HepG2 (cell line): ENCODE measurements around the gene STARD10. TPM values are rescaled to one million over a fixed set of nuclear protein-coding genes. Genes with fewer than 3 reads are reported as not detected.
A peak's percentile ranks its signal among the peaks of the same experiment; 100 is the strongest.

Experiments used
- ATAC-seq: fragments of 200-7000 bp; cut with Tn5 transposase; 3 replicates; pipeline ENCODE4 v1.9.1; 2020; ENCODE audit warnings: mild to moderate bottlenecking, moderate library complexity
- BruUV-seq: library from RNA; stranded (reverse); fragments of 400-500 nt; replicated peaks from 2 replicates; lab custom pipeline; 2021; lab: Mats Ljungman, UMichigan
- CTCF ChIA-PET: fragments of 300-600 bp; formaldehyde crosslinking; extraction: SDS; loops from one replicate; lab custom pipeline; 2021; ENCODE audit warnings: low total read pairs, inconsistent platforms, low intra/inter-chr PET ratio; lab: Yijun Ruan, JAX
- POLR2A ChIA-PET: fragments of 350-600 bp; sonication (Branson Sonifier 250); formaldehyde crosslinking; loops from one replicate; lab custom pipeline; 2020; ENCODE audit warnings: antibody characterized with exemption, inconsistent platforms; lab: Yijun Ruan, JAX
- DNase-seq: peaks from one replicate; pipeline ENCODE4 v3.0.0-alpha.2; 2015; ENCODE audit warnings: low spot score
- FAIRE-seq: peaks from 3 replicates; lab custom pipeline; 2011; peaks lifted over from hg19 to GRCh38; lab: Jason Lieb, UNC
- H2AFZ ChIP-seq: one replicate; pipeline ENCODE4 v1.6.1; 2011; ENCODE audit warnings: low read length, inconsistent platforms
- H3K27ac ChIP-seq: fragments of 300-600 bp; 3 replicates; pipeline ENCODE4 v1.8.0; 2011; ENCODE audit warnings: mixed run types, mild to moderate bottlenecking, mixed read lengths, low read length, inconsistent platforms; ENCODE audit not compliant: insufficient read depth; ENCODE audit errors: extremely low read length
- H3K27me3 ChIP-seq, 2 experiments: fragments of 200-600 bp in 1 of 2; 2 replicates in 1 of 2; 3 replicates in 1 of 2; pipeline versions ENCODE4 v1.6.0 to v1.8.0; 2011; ENCODE audit warnings: low read length in 2 of 2, mild to moderate bottlenecking in 2 of 2, moderate library complexity in 2 of 2, inconsistent platforms in 1 of 2; ENCODE audit not compliant: insufficient read depth in 2 of 2, control insufficient read depth in 1 of 2
- H3K36me3 ChIP-seq, 2 experiments: fragments of 200-600 bp in 1 of 2; replicated peaks in 1 of 2; 2 replicates in 1 of 2; 3 replicates in 1 of 2; pipeline versions ENCODE4 v1.5.1 to v1.8.0; 2011; ENCODE audit warnings: low read length in 2 of 2, inconsistent platforms in 1 of 2; ENCODE audit not compliant: insufficient read depth in 2 of 2, control insufficient read depth in 1 of 2
- H3K4me1 ChIP-seq: 2 replicates; pipeline ENCODE4 v1.5.1; 2012; ENCODE audit warnings: low read length, inconsistent platforms; ENCODE audit not compliant: insufficient read depth
- H3K4me2 ChIP-seq: 2 replicates; pipeline ENCODE4 v1.6.0; 2011; ENCODE audit warnings: low read depth, low read length, inconsistent platforms
- H3K4me3 ChIP-seq, 3 experiments: fragments of 200-600 bp in 1 of 3; sonication (generic), shearing (Covaris generic) in 1 of 3; replicated peaks in 1 of 3; 2 replicates each; pipeline ENCODE4 v1.5.1; 2011 to 2016; ENCODE audit warnings: low read length in 3 of 3, inconsistent platforms in 2 of 3, low read depth in 2 of 3, mild to moderate bottlenecking in 2 of 3, control low read depth in 1 of 3, mixed read lengths in 1 of 3; ENCODE audit not compliant: insufficient read depth in 1 of 3
- H3K79me2 ChIP-seq: one replicate; pipeline ENCODE4 v1.6.1; 2011; ENCODE audit warnings: low read length, inconsistent platforms; ENCODE audit not compliant: insufficient read depth
- H3K9ac ChIP-seq: 2 replicates; pipeline ENCODE4 v1.6.0; 2011; ENCODE audit warnings: mild to moderate bottlenecking, low read depth, low read length, inconsistent platforms; ENCODE audit not compliant: insufficient read depth
- H3K9me3 ChIP-seq: 2 replicates; pipeline ENCODE4 v1.5.1; 2012; ENCODE audit warnings: mild to moderate bottlenecking, low read length
- H4K20me1 ChIP-seq: 2 replicates; pipeline ENCODE4 v1.6.0; 2011; ENCODE audit warnings: inconsistent platforms, mild to moderate bottlenecking, low read length, moderate library complexity; ENCODE audit not compliant: insufficient read depth
- AGO2 ChIP-seq: fragments of 200-400 bp; formaldehyde crosslinking; optimal IDR thresholded peaks from 2 replicates; pipeline ENCODE3; 2017; ENCODE audit warnings: mild to moderate bottlenecking, low read depth, low read length, moderate library complexity
- FOXK1 ChIP-seq: sonication (generic); formaldehyde crosslinking; IDR thresholded peaks from 2 replicates; pipeline ENCODE4 v1.4.0; 2020; ENCODE audit warnings: low read depth, missing genetic modification reagents, borderline replicate concordance
- KAT2B ChIP-seq: fragments of 150-350 bp; IDR thresholded peaks from 2 replicates; pipeline ENCODE4 v1.6.1; 2014; ENCODE audit warnings: low read depth, low read length, borderline replicate concordance
- MIER2 ChIP-seq: IDR thresholded peaks from 2 replicates; pipeline ENCODE4 v1.6.1; 2016; ENCODE audit warnings: missing biosample characterization, missing genetic modification reagents
- MYNN ChIP-seq: sonication (generic); formaldehyde crosslinking; IDR thresholded peaks from 2 replicates; pipeline ENCODE4 v1.4.0; 2020; ENCODE audit warnings: mild to moderate bottlenecking, low read depth, missing genetic modification reagents
- NRL ChIP-seq: sonication (generic); formaldehyde crosslinking; IDR thresholded peaks from 2 replicates; pipeline ENCODE4 v1.5.0; 2020; ENCODE audit warnings: missing genetic modification reagents, mild to moderate bottlenecking, moderate library complexity, borderline replicate concordance
- ZNF333 ChIP-seq: sonication (generic); formaldehyde crosslinking; IDR thresholded peaks from 2 replicates; pipeline ENCODE4 v1.4.0; 2020; ENCODE audit warnings: mild to moderate bottlenecking, missing genetic modification reagents, borderline replicate concordance
- ZNF569 ChIP-seq: sonication (generic); formaldehyde crosslinking; IDR thresholded peaks from 2 replicates; pipeline ENCODE4 v1.5.0; 2020; ENCODE audit warnings: mild to moderate bottlenecking, missing genetic modification reagents, moderate library complexity, borderline replicate concordance
- ZNF629 ChIP-seq: sonication (generic); formaldehyde crosslinking; conservative IDR thresholded peaks from 2 replicates; pipeline ENCODE4 v1.5.0; 2020; ENCODE audit warnings: missing genetic modification reagents
- ZSCAN30 ChIP-seq: sonication (generic); formaldehyde crosslinking; IDR thresholded peaks from 2 replicates; pipeline ENCODE4 v1.5.0; 2020; ENCODE audit warnings: mild to moderate bottlenecking, missing genetic modification reagents
- WGBS: methylation state at CpG from one replicate; pipeline ENCODE4 v1.1.6; 2017; ENCODE audit warnings: low lambda C conversion rate; 5-methylcytosine and 5-hydroxymethylcytosine counted together
- in situ Hi-C: cut with HindIII; loops from 2 replicates; pipeline ENCODE4 v1.10.0; 2017; ENCODE audit warnings: low pct_unique_long_range_greater_than_20kb; ENCODE audit not compliant: extremely low pct_ligation_motif_present
- intact Hi-C: fragments of 100-400 bp; cut with micrococcal nuclease; formaldehyde crosslinking; loops from one replicate; pipeline ENCODE4 v1.10.0; 2022; ENCODE audit not compliant: unreplicated experiment
- polyA plus RNA-seq, 8 experiments: library from polyadenylated mRNA; depleted of rRNA in 3 of 8; stranded (reverse) in 7 of 8; unstranded in 1 of 8; fragments of >200 nt; fragmentation: Illumina TruSeq in 4 of 8; extraction: Trizol in 4 of 8; gene quantifications; 2 replicates each; pipeline versions ENCODE4 v1.2.1 to v1.2.3, GENCODE V29; 2011 to 2016; ENCODE audit warnings: low read depth in 4 of 8, missing spikeins in 1 of 8, mixed read lengths in 1 of 8; ENCODE audit not compliant: insufficient read depth in 1 of 8
- total RNA-seq, 5 experiments: library from RNA; depleted of rRNA; stranded (reverse); fragments of >200 nt; fragmentation: Illumina TruSeq; extraction: Trizol; gene quantifications; 2 replicates each; pipeline ENCODE4 v1.2.3, GENCODE V29; 2016; ENCODE audit warnings: low read depth in 1 of 5
- TF ChIP-seq, protein P1 (sequence below): sonication (generic); formaldehyde crosslinking; IDR thresholded peaks from 2 replicates; pipeline ENCODE4 v1.4.0; 2020; ENCODE audit warnings: missing genetic modification reagents, low read depth, mild to moderate bottlenecking, borderline replicate concordance
- TF ChIP-seq, protein P2 (sequence below): sonication (generic); formaldehyde crosslinking; IDR thresholded peaks from 2 replicates; pipeline ENCODE4 v1.4.0; 2020; ENCODE audit warnings: mild to moderate bottlenecking, low read depth, missing genetic modification reagents
- TF ChIP-seq, protein P3 (sequence below): IDR thresholded peaks from 2 replicates; pipeline ENCODE4 v1.6.1; 2016; ENCODE audit warnings: low read depth, control low read depth
- TF ChIP-seq, protein P4 (sequence below): sonication (generic); formaldehyde crosslinking; IDR thresholded peaks from 2 replicates; pipeline ENCODE4 v1.5.0; 2020; ENCODE audit warnings: missing genetic modification reagents

Gene STARD10
- total and polyA plus RNA-seq, 2 of the 13 experiments (the other 11 are each of a cell fraction or from before 2014, with no cell fraction given) = 260 to 341 TPM

DNA sequence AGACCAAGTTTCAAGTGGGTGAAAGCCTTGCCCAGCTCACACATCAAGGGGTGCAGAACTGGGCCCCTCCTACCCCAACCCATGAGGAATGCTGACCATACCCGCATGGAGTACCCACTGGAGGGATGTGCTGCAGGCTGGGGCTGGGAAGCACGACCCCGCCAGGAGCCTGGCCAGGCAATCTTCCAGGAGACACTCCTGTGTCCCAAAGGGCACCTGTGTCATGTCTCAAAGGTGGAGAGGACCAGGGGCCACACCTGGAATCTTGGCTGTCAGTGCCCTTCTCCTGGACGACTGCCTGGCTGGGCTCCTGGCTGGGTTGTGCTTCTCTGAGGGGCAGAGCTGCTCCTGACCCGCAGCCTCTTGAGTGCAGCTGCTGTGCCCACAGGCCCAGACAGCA, 48.3 kb downstream of the STARD10 start:
- CTCF ChIA-PET = no interaction called here

DNA sequence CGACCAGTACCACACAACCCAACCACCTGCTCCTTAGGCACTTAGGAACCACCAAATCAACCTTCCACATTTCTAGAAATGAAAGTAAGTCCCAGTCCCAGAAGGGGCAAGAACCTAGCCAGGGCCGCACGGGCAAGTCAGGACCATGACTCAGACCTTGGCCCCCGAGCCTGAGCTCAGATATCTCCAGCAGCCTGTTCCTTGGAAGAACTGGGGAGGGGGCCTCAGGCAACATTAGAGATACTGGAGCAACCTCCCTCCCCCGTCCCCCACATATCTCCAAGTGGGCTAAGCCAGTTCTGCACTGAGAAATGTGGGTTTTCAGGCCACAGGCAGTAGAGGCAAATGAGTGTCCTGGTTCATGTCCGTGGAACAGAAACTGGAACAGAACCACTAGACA, 49.4 kb downstream of the STARD10 start:
- Histone ChIP-seq H3K79me2 (peaks cover 90% of the 10 kb centered on the region), H3K9me3 (no peaks in the 10 kb centered on the region), H3K4me2 (no peak overlapping the region), H3K4me3 (no peak overlapping the region), H4K20me1 (peaks cover 11% of the 10 kb centered on the region), H3K27me3 (no peaks in the 10 kb centered on the region), H2AFZ (no peak overlapping the region), H3K36me3 (peaks cover 5 to 21% of the 10 kb centered on the region in 2 experiments; a peak in 3 of 5 replicates), H3K27ac (peak overlapping the region; percentile 17), H3K9ac (no peak overlapping the region), H3K4me1 (peaks cover 87% of the 10 kb centered on the region)
- no peak for DNase-seq
- ChIA-PET POLR2A (no interaction called here), CTCF (no interaction called here)
- intact Hi-C loops = no loop called here
- ATAC-seq = no peak
- BruUV-seq = no TSS peak
- in situ Hi-C loops = no loop called here
- WGBS = 95% methylated on average over 5 of the region's 6 CpGs
- FAIRE-seq = no peak
- no peak for TF ChIP-seq NRL (CRISPR knock-in tag)
- no peak for TF ChIP-seq FOXK1 (CRISPR knock-in tag)
- TF ChIP-seq, protein P1, sequence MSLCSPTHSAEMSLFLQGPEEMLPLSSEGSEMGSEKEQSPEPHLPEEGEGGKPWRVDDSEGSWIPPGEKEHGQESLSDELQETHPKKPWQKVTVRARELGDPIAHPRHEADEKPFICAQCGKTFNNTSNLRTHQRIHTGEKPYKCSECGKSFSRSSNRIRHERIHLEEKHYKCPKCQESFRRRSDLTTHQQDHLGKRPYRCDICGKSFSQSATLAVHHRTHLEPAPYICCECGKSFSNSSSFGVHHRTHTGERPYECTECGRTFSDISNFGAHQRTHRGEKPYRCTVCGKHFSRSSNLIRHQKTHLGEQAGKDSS (CRISPR knock-in tag) = no peak
- no peak for TF ChIP-seq KAT2B
- no peak for TF ChIP-seq ZSCAN30 (CRISPR knock-in tag)
- no peak for TF ChIP-seq ZNF569 (CRISPR knock-in tag)
- no peak for TF ChIP-seq MYNN (CRISPR knock-in tag)
- TF ChIP-seq, protein P2, sequence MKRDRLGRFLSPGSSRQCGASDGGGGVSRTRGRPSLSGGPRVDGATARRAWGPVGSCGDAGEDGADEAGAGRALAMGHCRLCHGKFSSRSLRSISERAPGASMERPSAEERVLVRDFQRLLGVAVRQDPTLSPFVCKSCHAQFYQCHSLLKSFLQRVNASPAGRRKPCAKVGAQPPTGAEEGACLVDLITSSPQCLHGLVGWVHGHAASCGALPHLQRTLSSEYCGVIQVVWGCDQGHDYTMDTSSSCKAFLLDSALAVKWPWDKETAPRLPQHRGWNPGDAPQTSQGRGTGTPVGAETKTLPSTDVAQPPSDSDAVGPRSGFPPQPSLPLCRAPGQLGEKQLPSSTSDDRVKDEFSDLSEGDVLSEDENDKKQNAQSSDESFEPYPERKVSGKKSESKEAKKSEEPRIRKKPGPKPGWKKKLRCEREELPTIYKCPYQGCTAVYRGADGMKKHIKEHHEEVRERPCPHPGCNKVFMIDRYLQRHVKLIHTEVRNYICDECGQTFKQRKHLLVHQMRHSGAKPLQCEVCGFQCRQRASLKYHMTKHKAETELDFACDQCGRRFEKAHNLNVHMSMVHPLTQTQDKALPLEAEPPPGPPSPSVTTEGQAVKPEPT = no peak
- no peak for TF ChIP-seq ZNF629 (CRISPR knock-in tag)
- no peak for TF ChIP-seq ZNF333 (CRISPR knock-in tag)
- no peak for TF ChIP-seq MIER2 (CRISPR knock-in tag)
- TF ChIP-seq, protein P3, sequence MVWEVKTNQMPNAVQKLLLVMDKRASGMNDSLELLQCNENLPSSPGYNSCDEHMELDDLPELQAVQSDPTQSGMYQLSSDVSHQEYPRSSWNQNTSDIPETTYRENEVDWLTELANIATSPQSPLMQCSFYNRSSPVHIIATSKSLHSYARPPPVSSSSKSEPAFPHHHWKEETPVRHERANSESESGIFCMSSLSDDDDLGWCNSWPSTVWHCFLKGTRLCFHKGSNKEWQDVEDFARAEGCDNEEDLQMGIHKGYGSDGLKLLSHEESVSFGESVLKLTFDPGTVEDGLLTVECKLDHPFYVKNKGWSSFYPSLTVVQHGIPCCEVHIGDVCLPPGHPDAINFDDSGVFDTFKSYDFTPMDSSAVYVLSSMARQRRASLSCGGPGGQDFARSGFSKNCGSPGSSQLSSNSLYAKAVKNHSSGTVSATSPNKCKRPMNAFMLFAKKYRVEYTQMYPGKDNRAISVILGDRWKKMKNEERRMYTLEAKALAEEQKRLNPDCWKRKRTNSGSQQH = no peak

More for the DNA sequence above, 48.3 kb downstream of the STARD10 start:
- WGBS = no CpG with 5 or more reads among the region's 5 CpGs
- Histone ChIP-seq H3K79me2 (peaks cover 87% of the 10 kb centered on the region), H4K20me1 (peaks cover 11% of the 10 kb centered on the region; the same call in 1 of the 2 replicates), H2AFZ (no peak overlapping the region), H3K4me2 (no peak overlapping the region; the same call in 1 of the 2 replicates), H3K36me3 (peaks cover 3 to 15% of the 10 kb centered on the region in 2 experiments; a peak in 2 of 5 replicates), H3K9me3 (no peaks in the 10 kb centered on the region), H3K9ac (no peak overlapping the region), H3K4me1 (peaks cover 97% of the 10 kb centered on the region), H3K4me3 (no peak overlapping the region), H3K27ac (no peak overlapping the region), H3K27me3 (no peaks in the 10 kb centered on the region)
- no peak for ATAC-seq
- in situ Hi-C loops (no loop called here), intact Hi-C loops (no loop called here)
- TF ChIP-seq, protein P4, sequence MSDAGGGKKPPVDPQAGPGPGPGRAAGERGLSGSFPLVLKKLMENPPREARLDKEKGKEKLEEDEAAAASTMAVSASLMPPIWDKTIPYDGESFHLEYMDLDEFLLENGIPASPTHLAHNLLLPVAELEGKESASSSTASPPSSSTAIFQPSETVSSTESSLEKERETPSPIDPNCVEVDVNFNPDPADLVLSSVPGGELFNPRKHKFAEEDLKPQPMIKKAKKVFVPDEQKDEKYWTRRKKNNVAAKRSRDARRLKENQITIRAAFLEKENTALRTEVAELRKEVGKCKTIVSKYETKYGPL (CRISPR knock-in tag) = no peak
- TF ChIP-seq AGO2 = peak; percentile 10
- no peak for FAIRE-seq
- no TSS peak for BruUV-seq
- DNase-seq = no peak
- POLR2A ChIA-PET = no interaction called here
